ENCODE data around the gene RIN1.
"Not testable (repeated sequence)": the region's sequence is repeated elsewhere in the genome, so short reads cannot be mapped to it uniquely, and the experiment has no call there.

Gene RIN1

GRCh38 chr11:66334605-66335442 is 1.4 kb downstream of the RIN1 start:
- no peak for DNase-seq

- no peak for DNase-seq
These were observed 2.2 kb downstream of the RIN1 start for GRCh38 chr11:66333896-66334604.

- DNase-seq: no peak
These were observed 2.9 kb downstream of the RIN1 start for GRCh38 chr11:66333220-66333877.

DNA sequence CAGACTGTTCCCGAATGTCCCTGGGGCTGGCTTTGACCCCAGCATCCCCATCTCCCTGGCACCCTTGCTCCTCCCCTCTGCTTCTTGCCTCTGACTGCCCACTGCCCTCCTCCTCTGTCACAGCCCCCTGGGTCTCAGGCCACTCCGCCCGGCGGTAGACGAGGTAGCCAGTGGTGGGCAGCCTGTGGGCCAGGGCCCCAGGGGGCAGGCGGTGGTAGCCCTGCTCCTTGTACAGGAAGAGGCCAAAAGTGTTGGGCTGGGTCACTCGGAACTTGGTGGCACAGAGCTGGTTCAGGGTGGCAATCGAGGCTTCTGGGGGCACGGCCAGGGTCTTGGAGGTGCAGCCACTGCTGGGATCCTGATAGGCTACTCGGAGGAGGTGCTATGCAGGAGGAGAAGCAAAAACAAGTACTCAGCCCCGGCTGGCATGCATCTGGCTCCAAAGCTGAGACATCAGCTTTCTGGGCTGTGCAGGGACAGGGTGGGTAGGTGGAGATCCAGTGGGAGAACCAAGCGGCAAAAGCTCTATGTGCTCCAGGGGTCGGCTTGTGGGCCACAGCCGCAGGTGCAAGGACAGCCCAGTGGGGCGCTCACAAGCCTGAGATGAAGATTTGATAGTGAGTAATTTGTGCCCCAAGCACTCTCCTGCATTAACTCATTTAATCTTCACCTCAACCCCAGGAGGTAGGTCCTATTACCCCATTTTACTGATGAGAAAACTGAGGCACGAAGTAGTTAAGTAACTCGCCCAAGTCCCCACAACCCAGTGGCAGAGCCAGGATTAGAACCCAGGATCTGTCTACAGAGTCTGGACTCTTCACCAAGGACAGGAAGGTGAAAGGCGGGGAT is 3.6 kb downstream of the RIN1 start:
- DNase-seq: no peak

GRCh38 chr11:66331542-66332370 is 4.5 kb downstream of the RIN1 start:
- DNase-seq: no peak

- DNase-seq: no peak
These were observed 5.3 kb downstream of the RIN1 start for GRCh38 chr11:66330931-66331330.

- no peak for DNase-seq
These were observed 7.0 kb downstream of the RIN1 start for GRCh38 chr11:66329165-66329673.

- DNase-seq: peak; percentile 94
These were observed 7.7 kb downstream of the RIN1 start for GRCh38 chr11:66328302-66329144.

DNA sequence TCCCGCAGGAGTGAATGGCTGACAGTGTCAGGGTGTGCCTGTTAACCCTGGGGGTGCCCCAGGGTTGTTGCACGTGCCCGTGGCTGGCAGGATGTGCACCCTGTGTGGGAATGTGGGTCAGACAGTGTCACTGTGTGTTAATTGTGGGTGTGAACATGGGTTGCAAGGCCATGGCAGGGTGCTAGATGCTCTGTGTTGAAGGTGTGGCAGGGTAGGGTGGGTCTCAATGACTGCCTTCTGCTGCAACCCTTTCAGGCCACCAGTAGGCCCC is 8.3 kb downstream of the RIN1 start:
- DNase-seq: no peak

- DNase-seq: peak; percentile 40
These were observed 8.8 kb downstream of the RIN1 start for GRCh38 chr11:66327171-66328030.

DNA sequence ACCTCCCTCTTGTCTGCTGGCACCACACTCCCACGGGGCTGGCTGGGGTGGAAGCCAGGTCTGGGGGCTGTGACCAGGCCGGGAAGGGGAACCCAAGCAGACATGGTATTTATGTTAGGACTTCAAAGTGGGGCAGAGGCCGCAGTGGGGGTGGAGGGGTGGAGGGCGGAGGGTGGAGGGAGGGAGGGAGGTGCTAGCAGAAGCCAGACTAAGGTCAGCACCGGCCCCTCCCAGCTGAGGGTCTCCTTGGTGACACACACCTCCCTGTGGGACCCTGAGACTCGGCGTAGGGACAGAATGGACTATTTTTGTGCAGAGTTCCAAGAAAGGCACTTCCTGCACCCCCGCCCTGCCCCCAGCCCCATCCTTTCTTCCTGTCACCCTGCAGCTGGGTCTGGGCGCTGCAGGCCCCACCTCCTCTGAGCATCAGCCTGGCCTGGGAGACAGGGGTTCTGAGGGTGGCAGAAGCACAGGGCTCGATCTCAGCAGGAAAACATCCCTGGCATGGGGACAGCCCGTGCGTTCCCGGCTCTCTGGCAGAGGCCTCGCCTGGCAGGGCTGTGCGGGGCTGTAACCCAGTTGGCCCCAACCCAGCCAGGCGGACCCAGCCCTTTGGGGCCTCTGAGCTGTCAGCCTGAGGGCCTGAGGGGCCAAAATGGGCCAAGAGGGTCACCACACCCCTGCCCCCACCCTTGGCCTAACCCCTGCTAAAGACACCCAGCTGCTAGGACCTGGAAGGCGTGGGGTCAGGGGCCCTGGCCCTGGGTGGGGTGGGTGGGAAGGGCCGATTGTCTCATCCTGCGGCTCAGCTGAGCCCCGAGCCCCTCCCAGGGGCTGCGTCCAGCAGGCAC is 9.7 kb downstream of the RIN1 start:
- DNase-seq: peak; percentile 62

GRCh38 chr11:66325263-66325671 is 11.0 kb downstream of the RIN1 start:
- peak; percentile 22 for DNase-seq

DNA sequence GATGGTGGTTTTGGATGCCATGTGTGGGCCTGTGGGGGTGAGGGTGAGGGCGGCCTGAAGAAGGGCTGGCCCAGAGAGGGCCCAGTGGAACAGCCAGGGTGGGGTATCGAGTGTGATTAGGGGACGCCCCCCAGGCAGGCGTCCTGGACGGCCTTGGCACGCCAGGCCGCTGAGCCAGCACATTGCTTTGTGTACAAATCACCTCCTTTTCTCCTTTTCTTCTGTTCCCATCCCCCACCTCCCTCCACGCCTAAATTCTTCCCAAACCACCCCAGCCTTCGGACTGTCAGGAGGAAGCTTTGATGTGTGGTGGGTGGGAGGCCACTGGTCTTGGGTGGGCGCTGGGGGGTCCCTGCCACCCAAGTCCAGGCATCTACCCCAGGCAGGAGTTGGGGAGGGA is 11.6 kb downstream of the RIN1 start:
- DNase-seq: peak; percentile 28

DNA sequence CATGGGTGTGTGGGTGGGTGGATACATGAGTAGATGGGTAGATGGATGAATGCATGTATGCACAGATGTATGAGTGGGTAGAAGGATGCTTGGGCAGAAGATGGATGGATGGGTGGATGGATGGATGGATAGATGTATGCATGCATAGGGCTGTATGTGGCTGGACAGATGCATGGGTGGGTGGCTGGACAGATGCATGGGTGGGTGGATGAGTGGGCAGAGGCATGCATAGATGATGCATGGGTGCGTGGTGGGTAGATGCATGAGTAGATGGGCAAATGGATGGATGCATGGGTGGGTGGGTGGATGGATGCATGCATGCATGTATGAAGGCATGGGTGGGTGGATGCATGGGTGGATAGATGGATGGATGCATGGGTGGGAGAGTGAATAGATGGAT is 12.6 kb downstream of the RIN1 start:
- DNase-seq: no peak

- no peak for DNase-seq
These were observed 13.4 kb downstream of the RIN1 start for GRCh38 chr11:66322732-66323427.

DNA sequence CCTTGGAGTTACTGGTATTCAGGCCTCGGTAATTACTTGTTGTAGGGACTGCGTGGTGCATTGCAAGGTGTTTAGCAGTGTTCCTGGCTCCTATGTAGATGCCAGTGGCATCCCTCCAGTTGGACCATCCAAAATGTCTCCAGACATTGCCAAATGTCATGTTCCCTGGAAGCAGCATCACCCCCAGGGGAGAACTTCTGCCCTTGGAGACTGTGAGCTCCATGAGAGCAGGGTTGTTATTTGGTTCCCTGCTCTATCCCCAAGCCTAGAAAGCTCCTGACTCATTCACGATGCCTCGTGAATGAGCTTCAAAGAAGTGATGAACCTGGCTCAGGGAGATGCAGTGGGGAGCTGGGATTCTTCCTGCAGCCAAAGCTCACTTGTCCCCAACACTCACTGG is 14.6 kb downstream of the RIN1 start:
- no peak for DNase-seq

DNA sequence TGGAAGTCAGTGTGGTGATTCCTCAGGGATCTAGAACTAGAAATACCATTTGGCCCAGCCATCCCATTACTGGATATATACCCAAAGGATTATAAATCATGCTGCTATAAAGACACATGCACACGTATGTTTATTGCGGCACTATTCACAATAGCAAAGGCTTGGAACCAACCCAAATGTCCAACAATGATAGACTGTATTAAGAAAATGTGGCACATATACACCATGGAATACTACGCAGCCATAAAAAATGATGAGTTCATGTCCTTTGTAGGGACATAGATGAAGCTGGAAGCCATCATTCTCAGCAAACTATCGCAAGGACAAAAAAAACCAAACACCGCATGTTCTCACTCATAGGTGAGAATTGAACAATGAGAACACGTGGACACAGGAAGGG is 15.5 kb downstream of the RIN1 start:
- DNase-seq: not testable (repeated sequence)

- DNase-seq: not testable (repeated sequence)
These were observed 15.9 kb downstream of the RIN1 start for GRCh38 chr11:66320289-66320688.
